Activated naive CD8-positive, alpha-beta T cell (primary cell): Measurements from ENCODE around the gene P3H2.

Experiments used
- H3K27ac Mint-ChIP-seq: one replicate; pipeline ENCODE4 v1.8.0; 2021; ENCODE audit warnings: mixed read lengths
- H3K27me3 Mint-ChIP-seq: one replicate; pipeline ENCODE4 v1.8.0; 2021; ENCODE audit warnings: mixed read lengths
- H3K36me3 Mint-ChIP-seq: one replicate; pipeline ENCODE4 v1.8.0; 2021; ENCODE audit warnings: mixed read lengths
- H3K4me1 Mint-ChIP-seq: one replicate; pipeline ENCODE4 v1.8.0; 2021; ENCODE audit warnings: low read depth, mixed read lengths
- H3K4me3 Mint-ChIP-seq: one replicate; pipeline ENCODE4 v1.8.0; 2021; ENCODE audit warnings: mild to moderate bottlenecking, mixed read lengths
- H3K9me3 Mint-ChIP-seq: one replicate; pipeline ENCODE4 v1.8.0; 2021; ENCODE audit warnings: low read depth, mixed read lengths

P3H2 gene

DNA sequence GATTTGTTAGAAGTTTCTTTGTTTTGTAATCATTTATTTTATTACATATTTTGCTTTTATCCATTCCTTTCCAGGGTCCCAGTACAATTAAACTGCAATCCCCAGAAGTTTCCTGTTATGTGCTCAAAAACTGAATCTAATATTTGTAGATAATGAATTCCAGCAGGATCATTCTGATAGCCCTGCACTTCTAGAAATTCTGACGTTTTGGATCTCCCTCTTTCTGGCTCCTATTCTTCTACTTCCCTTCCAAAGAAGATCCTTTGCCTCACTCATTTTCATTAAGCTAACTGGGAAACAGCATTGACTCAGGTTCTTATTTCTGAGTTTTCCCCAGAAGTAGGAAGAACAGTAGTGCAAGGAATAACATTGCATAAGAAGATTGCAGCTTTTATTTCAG lies 9.9 kb downstream of the P3H2 start:
- H3K9me3 Mint-ChIP-seq = no peaks in the 10 kb centered on the region
- H3K27ac Mint-ChIP-seq = no peak overlapping the region
- no peak overlapping the region for H3K4me3 Mint-ChIP-seq
- H3K36me3 Mint-ChIP-seq = no peaks in the 10 kb centered on the region
- H3K27me3 Mint-ChIP-seq = peaks cover 26% of the 10 kb centered on the region
- no peaks in the 10 kb centered on the region for H3K4me1 Mint-ChIP-seq

DNA sequence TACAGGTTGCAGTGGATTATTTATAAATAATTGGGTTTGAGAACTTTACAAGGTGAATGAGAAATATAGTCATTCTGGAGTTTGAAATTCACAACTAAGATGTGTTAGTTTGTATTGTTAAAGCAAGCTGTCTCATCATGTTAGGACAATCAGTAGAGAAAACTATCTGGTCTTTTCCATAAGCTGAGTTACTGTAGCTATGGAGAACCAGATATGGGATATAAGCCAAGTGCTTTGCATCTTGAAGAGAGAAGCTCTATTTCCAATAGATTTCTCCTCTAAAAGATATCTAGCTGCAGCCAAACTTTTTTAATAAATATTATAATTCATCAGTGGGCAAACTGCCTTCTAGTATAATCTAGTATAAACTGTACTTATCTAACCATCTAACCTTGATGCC lies 11.3 kb downstream of the P3H2 start:
- Mint-ChIP-seq H3K9me3 (no peaks in the 10 kb centered on the region), H3K4me1 (no peaks in the 10 kb centered on the region), H3K4me3 (no peak overlapping the region), H3K27me3 (peaks cover 25% of the 10 kb centered on the region), H3K36me3 (no peaks in the 10 kb centered on the region), H3K27ac (no peak overlapping the region)

DNA sequence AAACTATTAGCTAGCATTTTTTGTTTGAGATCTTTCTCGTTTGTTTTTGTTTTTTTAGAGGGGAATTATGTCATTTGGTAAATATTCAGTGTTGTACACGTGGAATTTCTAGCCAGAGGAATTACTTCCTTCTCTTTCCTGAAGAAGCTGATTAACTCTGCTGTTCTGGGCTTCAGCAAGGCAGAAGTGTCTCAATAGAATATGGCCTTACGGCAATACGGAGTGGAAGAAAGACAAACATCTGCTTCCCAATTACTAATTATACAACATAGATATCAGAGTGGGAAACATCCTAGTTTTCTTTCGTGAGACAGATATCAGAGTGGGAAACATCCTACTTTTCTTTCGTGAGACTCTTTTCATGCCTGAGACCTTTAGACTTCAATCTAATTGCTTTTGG lies 11.9 kb downstream of the P3H2 start:
- no peaks in the 10 kb centered on the region for H3K4me1 Mint-ChIP-seq
- peaks cover 24% of the 10 kb centered on the region for H3K27me3 Mint-ChIP-seq
- no peak overlapping the region for H3K27ac Mint-ChIP-seq
- H3K4me3 Mint-ChIP-seq = no peak overlapping the region
- no peaks in the 10 kb centered on the region for H3K9me3 Mint-ChIP-seq
- no peaks in the 10 kb centered on the region for H3K36me3 Mint-ChIP-seq

DNA sequence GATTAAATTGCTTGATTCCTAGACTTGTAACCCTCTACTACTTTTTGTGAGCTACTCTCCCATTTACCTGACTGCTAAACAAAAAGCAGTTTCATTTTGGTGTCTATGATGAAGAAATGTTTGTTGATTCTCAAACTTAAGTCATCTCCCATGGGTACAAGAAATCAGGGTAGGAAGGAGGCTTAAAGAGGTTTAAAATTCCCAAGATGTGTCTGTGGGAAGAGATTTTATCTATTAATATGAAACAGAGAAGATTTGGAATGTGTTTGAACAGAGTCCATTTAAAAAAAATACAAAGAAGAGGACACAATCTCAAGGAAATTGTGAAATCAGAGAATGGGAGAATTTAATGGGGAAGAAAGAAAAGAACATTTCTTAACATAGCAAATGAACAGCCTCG lies 14.8 kb downstream of the P3H2 start:
- H3K4me3 Mint-ChIP-seq = no peak overlapping the region
- H3K4me1 Mint-ChIP-seq = peaks cover 5% of the 10 kb centered on the region
- H3K36me3 Mint-ChIP-seq = no peaks in the 10 kb centered on the region
- H3K9me3 Mint-ChIP-seq = no peaks in the 10 kb centered on the region
- peaks cover 12% of the 10 kb centered on the region for H3K27me3 Mint-ChIP-seq
- H3K27ac Mint-ChIP-seq = no peak overlapping the region

DNA sequence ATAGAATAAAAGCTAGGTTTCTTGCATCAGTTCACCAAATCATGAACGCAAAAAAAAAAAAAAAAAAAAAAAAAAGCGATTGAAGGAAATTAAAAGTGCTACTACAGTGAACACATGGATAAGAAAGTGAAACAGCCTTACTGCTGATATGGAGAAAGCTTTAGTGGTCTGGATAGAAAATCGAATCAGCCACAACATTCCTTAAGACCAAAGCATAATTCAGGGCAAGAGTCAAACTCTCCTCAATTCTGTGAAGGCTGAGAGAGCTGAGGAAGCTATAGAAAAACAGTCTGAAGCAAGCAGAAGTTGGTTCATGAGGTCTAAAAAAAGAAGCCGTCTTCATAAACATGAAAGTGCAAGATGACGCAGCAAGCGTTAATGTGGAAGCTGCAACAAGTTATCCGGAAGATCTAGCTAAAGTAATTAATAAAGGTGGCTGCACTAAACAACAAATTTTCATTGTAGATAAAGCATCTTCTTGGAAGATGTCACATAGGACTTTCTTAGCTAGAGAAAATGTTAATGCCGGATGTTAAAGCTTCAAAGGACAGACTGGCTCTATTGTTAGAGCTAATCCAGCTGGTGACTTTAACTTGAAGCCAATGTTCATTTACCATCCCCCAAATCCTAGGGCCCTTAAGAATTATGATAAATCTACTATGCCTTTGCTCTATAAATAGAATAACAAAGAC lies 19.2 kb downstream of the P3H2 start:
- Mint-ChIP-seq H3K9me3 (no peaks in the 10 kb centered on the region), H3K36me3 (no peaks in the 10 kb centered on the region), H3K27ac (no peak overlapping the region), H3K4me1 (peaks cover 5% of the 10 kb centered on the region), H3K4me3 (peak overlapping the region; percentile 27), H3K27me3 (peaks cover 2% of the 10 kb centered on the region)

DNA sequence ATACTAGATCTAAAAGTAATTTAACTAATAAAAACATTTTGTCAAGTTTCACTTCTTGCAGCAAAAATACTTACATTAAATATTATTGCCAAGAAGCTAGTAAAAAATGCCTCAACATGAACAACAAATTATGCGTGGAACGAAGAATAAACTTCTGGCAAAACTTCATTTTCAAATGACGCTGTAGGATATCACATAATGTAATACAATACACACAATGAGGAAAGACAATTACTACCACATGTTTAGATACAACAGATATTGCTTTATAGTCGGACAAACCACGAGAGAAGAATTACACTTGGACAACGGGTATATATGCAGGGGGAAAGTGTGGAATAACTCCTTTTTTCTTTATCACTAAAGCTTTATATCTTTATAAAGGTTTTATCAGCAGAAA lies 21.6 kb downstream of the P3H2 start:
- H3K36me3 Mint-ChIP-seq = no peaks in the 10 kb centered on the region
- H3K4me1 Mint-ChIP-seq = peaks cover 5% of the 10 kb centered on the region
- no peak overlapping the region for H3K27ac Mint-ChIP-seq
- peaks cover 6% of the 10 kb centered on the region for H3K27me3 Mint-ChIP-seq
- no peak overlapping the region for H3K4me3 Mint-ChIP-seq
- no peaks in the 10 kb centered on the region for H3K9me3 Mint-ChIP-seq

DNA sequence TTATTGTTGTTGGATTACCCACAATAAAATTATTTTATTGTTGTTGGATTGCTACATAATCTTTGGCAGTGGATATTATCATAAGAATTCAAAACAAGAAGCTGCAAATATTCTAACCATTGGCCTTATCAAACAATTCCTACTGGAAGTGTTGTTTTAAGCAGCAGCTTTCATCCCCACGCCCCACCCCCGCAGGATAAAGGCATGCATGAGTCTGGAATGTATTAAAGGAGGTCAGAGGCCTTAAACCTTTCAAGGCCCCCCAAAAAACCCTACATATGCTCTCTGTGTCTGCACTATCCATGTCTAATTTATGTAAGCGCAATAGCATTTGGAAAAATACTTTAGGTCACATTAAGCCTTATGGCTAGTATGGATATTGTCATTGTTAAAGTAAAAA lies 23.1 kb downstream of the P3H2 start:
- Mint-ChIP-seq H3K4me1 (peaks cover 5% of the 10 kb centered on the region), H3K36me3 (no peaks in the 10 kb centered on the region), H3K9me3 (no peaks in the 10 kb centered on the region), H3K4me3 (no peak overlapping the region), H3K27ac (no peak overlapping the region), H3K27me3 (peaks cover 6% of the 10 kb centered on the region)

DNA sequence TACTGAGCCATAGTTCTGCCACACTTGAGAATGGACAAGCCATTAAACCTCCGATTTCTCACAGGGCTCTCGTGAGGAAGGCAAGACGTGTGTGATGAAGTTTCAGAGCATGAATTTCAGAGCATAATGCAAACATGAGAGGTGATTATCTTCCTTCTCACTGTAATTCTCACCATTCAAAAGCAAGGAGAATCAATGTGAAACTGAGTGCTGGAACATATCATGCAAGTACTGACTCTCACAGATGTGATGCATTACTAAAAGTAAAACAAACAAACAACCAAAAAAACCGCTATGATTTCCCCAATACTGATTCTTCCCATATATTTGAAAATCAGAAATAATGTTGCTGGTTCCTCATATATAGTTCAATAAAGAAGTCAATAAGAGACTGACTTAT lies 23.7 kb downstream of the P3H2 start:
- Mint-ChIP-seq H3K27me3 (peaks cover 6% of the 10 kb centered on the region), H3K4me3 (no peak overlapping the region), H3K27ac (no peak overlapping the region), H3K9me3 (no peaks in the 10 kb centered on the region), H3K4me1 (peaks cover 5% of the 10 kb centered on the region), H3K36me3 (no peaks in the 10 kb centered on the region)

DNA sequence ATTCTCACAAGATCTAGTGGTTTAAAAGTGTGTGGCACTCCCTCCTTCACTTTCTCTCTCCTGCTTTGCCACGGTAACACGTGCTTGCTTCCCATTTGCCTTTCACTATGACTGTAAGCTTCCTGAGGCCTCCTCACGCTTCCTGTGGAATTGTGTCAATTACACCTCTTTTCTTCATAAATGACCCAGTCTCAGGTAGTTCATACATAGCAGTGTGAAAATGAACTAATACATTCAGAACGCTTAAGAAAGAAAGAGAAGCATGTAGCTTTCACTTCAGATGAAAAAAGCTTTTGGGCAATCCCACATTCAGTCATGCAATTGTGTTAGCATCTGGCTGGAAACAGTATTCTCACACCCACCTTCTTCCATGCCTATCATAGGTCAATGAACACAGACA lies 24.4 kb downstream of the P3H2 start:
- Mint-ChIP-seq H3K4me3 (no peak overlapping the region), H3K4me1 (peaks cover 3% of the 10 kb centered on the region), H3K9me3 (no peaks in the 10 kb centered on the region), H3K27me3 (peaks cover 8% of the 10 kb centered on the region), H3K27ac (no peak overlapping the region), H3K36me3 (no peaks in the 10 kb centered on the region)

DNA sequence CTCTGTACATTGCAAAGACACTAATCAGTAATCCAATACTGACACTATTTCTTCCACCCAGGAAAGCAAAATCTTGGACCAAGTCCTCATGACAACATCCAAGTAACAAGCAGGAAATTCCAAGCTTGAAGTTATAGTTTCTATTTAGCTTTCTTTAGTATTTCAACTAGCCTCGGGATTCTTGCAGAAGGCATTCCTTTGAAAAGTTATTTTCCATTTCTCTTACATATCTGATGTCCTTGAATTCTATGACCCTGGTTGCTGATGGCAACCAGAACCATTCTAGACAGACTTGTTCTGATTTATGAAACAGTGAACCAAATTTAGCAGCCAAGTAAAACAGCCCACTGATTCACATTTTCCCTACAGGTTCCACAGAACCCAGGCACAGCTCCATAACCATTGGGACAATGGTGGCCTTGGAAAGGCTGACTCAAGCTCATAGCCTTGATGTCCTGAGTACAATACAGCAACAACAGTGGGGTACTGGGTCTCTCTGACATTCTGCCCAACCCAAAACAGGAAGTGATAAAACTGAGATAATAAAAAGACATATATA lies 26.5 kb downstream of the P3H2 start:
- no peaks in the 10 kb centered on the region for H3K36me3 Mint-ChIP-seq
- no peaks in the 10 kb centered on the region for H3K9me3 Mint-ChIP-seq
- H3K27ac Mint-ChIP-seq = no peak overlapping the region
- peaks cover 10% of the 10 kb centered on the region for H3K27me3 Mint-ChIP-seq
- no peak overlapping the region for H3K4me3 Mint-ChIP-seq
- no peaks in the 10 kb centered on the region for H3K4me1 Mint-ChIP-seq

DNA sequence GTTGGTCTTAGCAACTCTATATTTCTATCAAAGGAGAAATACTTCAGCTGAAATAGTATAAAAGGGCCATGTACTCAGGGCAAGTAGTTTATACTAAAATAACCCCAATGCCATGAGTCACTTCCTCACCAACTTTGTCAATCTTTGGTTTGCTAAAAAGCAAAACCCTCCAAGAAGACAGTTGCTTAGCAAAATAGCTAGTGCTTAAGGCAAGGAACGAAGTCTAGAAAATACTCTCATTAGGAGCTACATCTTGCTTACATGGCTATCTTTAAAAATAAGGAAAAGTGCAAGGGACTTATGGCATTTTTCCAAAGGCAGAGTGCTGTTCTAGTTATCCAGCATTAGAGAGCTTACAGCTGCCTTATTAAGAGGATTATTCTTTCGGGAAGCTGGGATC lies 28.4 kb downstream of the P3H2 start:
- Mint-ChIP-seq H3K9me3 (no peaks in the 10 kb centered on the region), H3K27me3 (peaks cover 17% of the 10 kb centered on the region)

DNA sequence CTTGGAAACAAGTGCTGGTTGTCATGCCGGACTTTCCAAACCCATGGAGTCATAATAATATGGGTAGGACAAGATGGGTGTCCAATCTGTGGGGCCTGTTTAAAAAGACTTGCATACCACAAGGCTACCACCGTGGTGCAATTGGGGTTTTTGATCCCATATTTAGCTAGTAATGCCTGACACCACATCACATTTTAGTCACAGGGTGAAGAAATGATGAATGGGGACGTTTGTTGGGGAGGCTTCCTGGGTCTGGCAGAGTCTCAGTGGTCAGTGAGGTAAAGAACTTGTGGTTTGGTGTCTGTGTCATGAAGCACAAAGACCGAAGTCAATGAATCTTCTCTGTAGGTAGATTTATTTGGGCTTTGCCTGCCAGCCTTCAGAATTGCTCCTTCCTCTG lies 31.0 kb downstream of the P3H2 start:
- H3K9me3 Mint-ChIP-seq = no peaks in the 10 kb centered on the region
- no peak overlapping the region for H3K27ac Mint-ChIP-seq
- no peak overlapping the region for H3K4me3 Mint-ChIP-seq
- peaks cover 25% of the 10 kb centered on the region for H3K27me3 Mint-ChIP-seq
- H3K4me1 Mint-ChIP-seq = no peaks in the 10 kb centered on the region
- no peaks in the 10 kb centered on the region for H3K36me3 Mint-ChIP-seq

More for the DNA sequence above, 28.4 kb downstream of the P3H2 start:
- Mint-ChIP-seq H3K36me3 (no peaks in the 10 kb centered on the region), H3K4me3 (no peak overlapping the region), H3K4me1 (no peaks in the 10 kb centered on the region), H3K27ac (no peak overlapping the region)

DNA sequence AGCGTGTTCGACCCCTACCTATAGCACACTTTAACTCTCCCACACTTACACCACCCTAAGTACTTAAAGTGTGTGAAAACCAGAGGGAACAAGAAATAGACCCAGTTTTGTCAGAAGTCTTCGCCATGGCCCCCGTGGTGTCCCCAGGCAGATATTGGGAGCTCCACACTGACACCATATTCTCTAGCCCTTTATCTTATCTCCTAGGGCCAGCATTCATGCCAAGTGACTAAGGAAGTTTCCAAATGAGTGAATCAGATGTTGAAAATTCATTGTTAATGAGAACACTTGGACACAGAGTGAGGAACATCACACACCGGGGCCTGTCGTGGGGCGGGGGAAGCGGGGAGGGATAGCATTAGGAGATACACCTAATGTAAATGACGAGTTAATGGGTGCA lies 31.8 kb downstream of the P3H2 start:
- Mint-ChIP-seq H3K4me1 (no peaks in the 10 kb centered on the region), H3K9me3 (no peaks in the 10 kb centered on the region), H3K27ac (no peak overlapping the region), H3K27me3 (peaks cover 22% of the 10 kb centered on the region), H3K4me3 (no peak overlapping the region), H3K36me3 (no peaks in the 10 kb centered on the region)

DNA sequence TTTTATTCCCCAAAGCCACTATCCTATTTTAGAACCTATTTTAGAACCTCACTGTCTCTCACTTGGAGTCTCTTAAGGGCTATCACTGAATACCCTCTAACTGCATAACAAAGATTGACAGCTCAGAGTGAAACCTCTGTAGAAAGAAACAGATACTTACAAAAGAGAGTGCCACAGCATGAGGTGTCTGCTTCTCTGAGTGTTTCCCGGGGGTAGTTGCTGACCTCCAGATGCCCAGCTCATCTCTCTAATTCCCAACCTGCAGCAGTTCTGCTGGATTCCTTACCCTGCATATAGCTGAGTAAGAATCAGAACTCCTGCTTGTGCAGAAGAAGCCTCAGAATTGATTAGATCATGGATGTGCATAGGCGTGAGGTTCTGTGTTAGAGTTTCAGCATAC lies 34.5 kb downstream of the P3H2 start:
- peaks cover 22% of the 10 kb centered on the region for H3K27me3 Mint-ChIP-seq
- no peaks in the 10 kb centered on the region for H3K4me1 Mint-ChIP-seq
- no peak overlapping the region for H3K27ac Mint-ChIP-seq
- H3K36me3 Mint-ChIP-seq = no peaks in the 10 kb centered on the region
- H3K4me3 Mint-ChIP-seq = no peak overlapping the region
- no peaks in the 10 kb centered on the region for H3K9me3 Mint-ChIP-seq

DNA sequence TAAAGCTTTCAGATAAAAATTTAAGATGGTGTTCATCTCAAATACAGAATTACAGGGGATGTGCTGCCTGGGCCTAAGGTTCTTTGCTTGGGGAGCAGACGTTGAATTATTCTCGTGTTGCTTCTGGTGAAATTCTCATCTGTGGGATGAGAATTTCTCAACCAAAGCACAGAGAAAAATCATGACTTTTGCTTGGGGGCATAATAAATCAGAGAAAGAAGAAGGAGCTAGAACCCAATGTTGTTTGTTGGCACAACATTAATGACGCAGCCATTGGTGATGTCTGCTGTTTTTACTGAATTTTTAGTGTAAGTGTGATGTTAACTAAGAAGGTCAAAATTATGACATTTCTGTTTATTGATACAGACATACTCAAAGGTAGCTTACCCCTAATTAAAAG lies 35.7 kb downstream of the P3H2 start:
- Mint-ChIP-seq H3K9me3 (no peaks in the 10 kb centered on the region), H3K36me3 (no peaks in the 10 kb centered on the region), H3K27me3 (peaks cover 24% of the 10 kb centered on the region), H3K27ac (no peak overlapping the region), H3K4me1 (no peaks in the 10 kb centered on the region), H3K4me3 (no peak overlapping the region)

DNA sequence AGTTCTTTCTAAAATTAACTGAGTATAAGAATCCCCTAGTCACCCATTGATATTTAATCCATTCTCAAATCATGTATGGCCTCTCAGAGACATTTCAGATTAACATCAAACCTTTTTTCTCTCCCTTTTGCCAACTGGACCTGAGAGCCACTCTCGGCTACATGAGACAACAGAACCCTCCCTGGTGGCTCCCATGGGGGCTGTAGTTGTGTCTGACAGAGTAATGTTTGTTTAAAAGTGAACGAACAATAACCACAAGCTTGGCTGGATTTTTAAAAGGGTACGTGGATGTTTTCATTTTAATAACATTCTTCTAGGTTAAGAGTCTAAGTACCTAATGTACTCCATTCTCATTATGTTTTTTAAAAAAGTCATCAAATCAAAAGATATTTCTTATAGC lies 37.1 kb downstream of the P3H2 start:
- no peaks in the 10 kb centered on the region for H3K9me3 Mint-ChIP-seq
- H3K27ac Mint-ChIP-seq = no peak overlapping the region
- H3K4me3 Mint-ChIP-seq = no peak overlapping the region
- peaks cover 22% of the 10 kb centered on the region for H3K27me3 Mint-ChIP-seq
- no peaks in the 10 kb centered on the region for H3K4me1 Mint-ChIP-seq
- no peaks in the 10 kb centered on the region for H3K36me3 Mint-ChIP-seq
